ENCODE results near the gene KSR1. TPM values are rescaled to one million over a fixed set of nuclear protein-coding genes. Genes with fewer than 3 reads are reported as not detected.

Gene KSR1
- total and polyA plus RNA-seq, 5 experiments from 2014 or later, result 0.73 to 25.4 (median 2.0) TPM

GRCh38 chr17:27586203-27586721, 130.0 kb downstream of the KSR1 start:
- DNase-seq (no peak), ATAC-seq (no peak)
- Mint-ChIP-seq H3K4me1 (no peaks in the 10 kb centered on the region), H3K27me3 (no peaks in the 10 kb centered on the region), H3K36me3 (peaks cover 0 to 15% (median 0%) of the 10 kb centered on the region in 3 donors), H3K9me3 (no peaks in the 10 kb centered on the region), H3K4me3 (no peak overlapping the region), H3K27ac (no peak overlapping the region)
- POLR2A ChIA-PET, result no interaction called here

- DNase-seq (no peak), ATAC-seq (no peak)
- Mint-ChIP-seq H3K4me3 (no peak overlapping the region), H3K9me3 (no peaks in the 10 kb centered on the region), H3K4me1 (no peaks in the 10 kb centered on the region), H3K27me3 (no peaks in the 10 kb centered on the region), H3K36me3 (peaks cover 0 to 16% (median 0%) of the 10 kb centered on the region in 3 donors), H3K27ac (no peak overlapping the region)
- POLR2A ChIA-PET, result no interaction called here
Measured at GRCh38 chr17:27588354-27588753, 132.1 kb downstream of the KSR1 start.

- H3K4me3 Mint-ChIP-seq, result no peak overlapping the region
- peaks cover 0 to 2% (median 0%) of the 10 kb centered on the region in 4 donors for H3K4me1 Mint-ChIP-seq
- ATAC-seq (no peak), DNase-seq (no peak)
- no peaks in the 10 kb centered on the region for H3K27me3 Mint-ChIP-seq
- H3K9me3 Mint-ChIP-seq, result no peaks in the 10 kb centered on the region
- POLR2A ChIA-PET, result no interaction called here
- peak overlapping the region in 2 of 10 donors; percentile 7 to 48 for H3K27ac Mint-ChIP-seq
- peaks cover 0 to 8% (median 0%) of the 10 kb centered on the region in 3 donors for H3K36me3 Mint-ChIP-seq
Measured at GRCh38 chr17:27590864-27591263, 134.6 kb downstream of the KSR1 start.

GRCh38 chr17:27591986-27592385, 135.7 kb downstream of the KSR1 start:
- Mint-ChIP-seq H3K27me3 (no peaks in the 10 kb centered on the region), H3K9me3 (no peaks in the 10 kb centered on the region)
- POLR2A ChIA-PET, result no interaction called here

GRCh38 chr17:27593232-27593856, 137.1 kb downstream of the KSR1 start:
- no peak for DNase-seq

More at GRCh38 chr17:27591986-27592385, 135.7 kb downstream of the KSR1 start:
- Mint-ChIP-seq H3K4me3 (no peak overlapping the region), H3K36me3 (peaks cover 0 to 12% (median 0%) of the 10 kb centered on the region in 3 donors), H3K27ac (peak overlapping the region in 3 of 10 donors; percentile 24 to 82 (median 40)), H3K4me1 (peaks cover 0 to 2% (median 0%) of the 10 kb centered on the region in 4 donors)
- no peak for ATAC-seq
- no peak for DNase-seq

GRCh38 chr17:27593857-27594255, 137.6 kb downstream of the KSR1 start:
- no peak overlapping the region for H3K27ac Mint-ChIP-seq
- no peak for DNase-seq
- H3K4me3 Mint-ChIP-seq, result no peak overlapping the region
- H3K9me3 Mint-ChIP-seq, result no peaks in the 10 kb centered on the region
- ATAC-seq, result no peak
- no peaks in the 10 kb centered on the region for H3K27me3 Mint-ChIP-seq
- peaks cover 0 to 18% (median 0%) of the 10 kb centered on the region in 3 donors for H3K36me3 Mint-ChIP-seq
- peaks cover 0 to 2% (median 0%) of the 10 kb centered on the region in 4 donors for H3K4me1 Mint-ChIP-seq
- POLR2A ChIA-PET, result interaction anchor here (1.2 kb wide), 1 partner anchor 300 kb away, joined by 3 read pairs; the partner anchor contains the start of gene WSB1

More at GRCh38 chr17:27593232-27593856, 137.1 kb downstream of the KSR1 start:
- H3K4me1 Mint-ChIP-seq, result peaks cover 0 to 2% (median 0%) of the 10 kb centered on the region in 4 donors
- no peaks in the 10 kb centered on the region for H3K9me3 Mint-ChIP-seq
- POLR2A ChIA-PET, result interaction anchor here (1.2 kb wide), 1 partner anchor 300 kb away, joined by 3 read pairs; the partner anchor contains the start of gene WSB1
- no peak for ATAC-seq
- peaks cover 0 to 18% (median 0%) of the 10 kb centered on the region in 3 donors for H3K36me3 Mint-ChIP-seq
- H3K4me3 Mint-ChIP-seq, result no peak overlapping the region
- no peaks in the 10 kb centered on the region for H3K27me3 Mint-ChIP-seq
- peak overlapping the region in 1 of 10 donors; percentile 28 for H3K27ac Mint-ChIP-seq

GRCh38 chr17:27595208-27595607, 139.0 kb downstream of the KSR1 start:
- Mint-ChIP-seq H3K27ac (peak overlapping the region in 1 of 10 donors; percentile 49), H3K9me3 (no peaks in the 10 kb centered on the region), H3K4me1 (peaks cover 0 to 2% (median 1%) of the 10 kb centered on the region in 4 donors), H3K27me3 (no peaks in the 10 kb centered on the region), H3K4me3 (no peak overlapping the region), H3K36me3 (peaks cover 0 to 16% (median 0%) of the 10 kb centered on the region in 3 donors)
- no peak for DNase-seq
- ATAC-seq, result no peak
- POLR2A ChIA-PET, result no interaction called here

- POLR2A ChIA-PET, result no interaction called here
- H3K4me1 Mint-ChIP-seq, result peaks cover 0 to 2% (median 1%) of the 10 kb centered on the region in 4 donors
- no peaks in the 10 kb centered on the region for H3K9me3 Mint-ChIP-seq
- DNase-seq (no peak), ATAC-seq (no peak)
- H3K27ac Mint-ChIP-seq, result peak overlapping the region in 4 of 10 donors; percentile 16 to 74 (median 50)
- no peaks in the 10 kb centered on the region for H3K27me3 Mint-ChIP-seq
- H3K4me3 Mint-ChIP-seq, result no peak overlapping the region
- H3K36me3 Mint-ChIP-seq, result peaks cover 0 to 16% (median 0%) of the 10 kb centered on the region in 3 donors
Measured at GRCh38 chr17:27596096-27596495, 139.8 kb downstream of the KSR1 start.

GRCh38 chr17:27596566-27597187, 140.4 kb downstream of the KSR1 start:
- no peaks in the 10 kb centered on the region for H3K9me3 Mint-ChIP-seq
- POLR2A ChIA-PET, result no interaction called here
- peaks cover 0 to 3% (median 2%) of the 10 kb centered on the region in 4 donors for H3K4me1 Mint-ChIP-seq
- no peak for DNase-seq
- no peak for ATAC-seq
- peak overlapping the region in 1 of 10 donors; percentile 39 for H3K27ac Mint-ChIP-seq
- no peaks in the 10 kb centered on the region for H3K27me3 Mint-ChIP-seq
- H3K36me3 Mint-ChIP-seq, result peaks cover 0 to 16% (median 0%) of the 10 kb centered on the region in 3 donors
- H3K4me3 Mint-ChIP-seq, result no peak overlapping the region

- POLR2A ChIA-PET, result no interaction called here
- ATAC-seq (no peak), DNase-seq (no peak)
- no peak overlapping the region for H3K27ac Mint-ChIP-seq
- H3K9me3 Mint-ChIP-seq, result no peaks in the 10 kb centered on the region
- H3K36me3 Mint-ChIP-seq, result peaks cover 0 to 16% (median 0%) of the 10 kb centered on the region in 3 donors
- no peak overlapping the region for H3K4me3 Mint-ChIP-seq
- H3K4me1 Mint-ChIP-seq, result peaks cover 0 to 5% (median 2%) of the 10 kb centered on the region in 4 donors
- H3K27me3 Mint-ChIP-seq, result no peaks in the 10 kb centered on the region
Measured at GRCh38 chr17:27597188-27597580, 140.9 kb downstream of the KSR1 start.

GRCh38 chr17:27597783-27598320, 141.6 kb downstream of the KSR1 start:
- Mint-ChIP-seq H3K27me3 (no peaks in the 10 kb centered on the region), H3K4me1 (peaks cover 0 to 5% (median 2%) of the 10 kb centered on the region in 4 donors), H3K36me3 (peaks cover 0 to 11% (median 0%) of the 10 kb centered on the region in 3 donors), H3K27ac (no peak overlapping the region), H3K9me3 (no peaks in the 10 kb centered on the region), H3K4me3 (no peak overlapping the region)
- ATAC-seq (no peak), DNase-seq (no peak)
- POLR2A ChIA-PET, result no interaction called here

- DNase-seq (no peak), ATAC-seq (no peak)
- H3K27ac Mint-ChIP-seq, result peak overlapping the region in 1 of 10 donors; percentile 33
- no peak overlapping the region for H3K4me3 Mint-ChIP-seq
- no peaks in the 10 kb centered on the region for H3K27me3 Mint-ChIP-seq
- POLR2A ChIA-PET, result interaction anchor here (1.5 kb wide), 1 partner anchor 244 kb away, joined by 3 read pairs; no protein-coding TSS in a partner anchor
- H3K36me3 Mint-ChIP-seq, result peaks cover 0 to 11% (median 0%) of the 10 kb centered on the region in 3 donors
- peaks cover 0 to 6% (median 4%) of the 10 kb centered on the region in 4 donors for H3K4me1 Mint-ChIP-seq
- H3K9me3 Mint-ChIP-seq, result no peaks in the 10 kb centered on the region
Measured at GRCh38 chr17:27598337-27599050, 142.2 kb downstream of the KSR1 start.
